ENCODE data around the gene AADACL4. TPM values are rescaled to one million over a fixed set of nuclear protein-coding genes. Genes with fewer than 3 reads are reported as not detected.
"Not testable (repeated sequence)": the region's sequence is repeated elsewhere in the genome, so short reads cannot be mapped to it uniquely, and the experiment has no call there.

Gene AADACL4
- polyA plus RNA-seq, 4 donors: 1.1 to 2.1 (median 1.4) TPM

- no peak for DNase-seq (ENCODE audit: low read depth in 4 of 4, low spot score in 3 of 4)
Observed at GRCh38 chr1:12656575-12656974, 12.7 kb downstream of the AADACL4 start.

GRCh38 chr1:12657060-12657884 lies 13.4 kb downstream of the AADACL4 start:
- DNase-seq (ENCODE audit: low read depth in 4 of 4, low spot score in 3 of 4): no peak

- DNase-seq (ENCODE audit: low read depth in 4 of 4, low spot score in 3 of 4): not testable (repeated sequence)
Observed at GRCh38 chr1:12657885-12658512, 14.1 kb downstream of the AADACL4 start.

GRCh38 chr1:12658531-12659453 lies 14.9 kb downstream of the AADACL4 start:
- DNase-seq (ENCODE audit: low read depth in 4 of 4, low spot score in 3 of 4): peak; percentile 66 to 79 (median 76)

GRCh38 chr1:12661606-12662219 lies 17.8 kb downstream of the AADACL4 start:
- DNase-seq (ENCODE audit: low read depth in 4 of 4, low spot score in 3 of 4): no peak

GRCh38 chr1:12662556-12662955 lies 18.7 kb downstream of the AADACL4 start:
- DNase-seq (ENCODE audit: low read depth in 4 of 4, low spot score in 3 of 4): no peak

GRCh38 chr1:12665511-12665910 lies 21.6 kb downstream of the AADACL4 start:
- no peak for DNase-seq (ENCODE audit: low read depth in 4 of 4, low spot score in 3 of 4)

GRCh38 chr1:12666141-12666735 lies 22.4 kb downstream of the AADACL4 start:
- DNase-seq (ENCODE audit: low read depth in 4 of 4, low spot score in 3 of 4): no peak

- no peak for DNase-seq (ENCODE audit: low read depth in 4 of 4, low spot score in 3 of 4)
Observed at GRCh38 chr1:12669529-12670068, 25.7 kb downstream of the AADACL4 start.

GRCh38 chr1:12674358-12674757 lies 30.5 kb downstream of the AADACL4 start:
- DNase-seq (ENCODE audit: low read depth in 4 of 4, low spot score in 3 of 4): no peak

- not testable (repeated sequence) for DNase-seq (ENCODE audit: low read depth in 4 of 4, low spot score in 3 of 4)
Observed at GRCh38 chr1:12676122-12676521, 32.2 kb downstream of the AADACL4 start.

- no peak for DNase-seq (ENCODE audit: low read depth in 4 of 4, low spot score in 3 of 4)
Observed at GRCh38 chr1:12677565-12677964, 33.7 kb downstream of the AADACL4 start.

- DNase-seq (ENCODE audit: low read depth in 4 of 4, low spot score in 3 of 4): no peak
Observed at GRCh38 chr1:12678350-12678749, 34.5 kb downstream of the AADACL4 start.

GRCh38 chr1:12678820-12679219 lies 34.9 kb downstream of the AADACL4 start:
- no peak for DNase-seq (ENCODE audit: low read depth in 4 of 4, low spot score in 3 of 4)

- no peak for DNase-seq (ENCODE audit: low read depth in 4 of 4, low spot score in 3 of 4)
Observed at GRCh38 chr1:12690156-12690555, 46.3 kb downstream of the AADACL4 start.

- DNase-seq (ENCODE audit: low read depth in 4 of 4, low spot score in 3 of 4): no peak
Observed at GRCh38 chr1:12692967-12693782, 49.3 kb downstream of the AADACL4 start.

- DNase-seq (ENCODE audit: low read depth in 4 of 4, low spot score in 3 of 4): no peak
Observed at GRCh38 chr1:12696658-12697057, 52.8 kb downstream of the AADACL4 start.

GRCh38 chr1:12697397-12697796 lies 53.5 kb downstream of the AADACL4 start:
- no peak for DNase-seq (ENCODE audit: low read depth in 4 of 4, low spot score in 3 of 4)

GRCh38 chr1:12703821-12704451 lies 60.1 kb downstream of the AADACL4 start:
- DNase-seq (ENCODE audit: low read depth in 4 of 4, low spot score in 3 of 4): no peak

All from right renal pelvis (tissue), 4 donors.